Upper lobe of left lung (tissue), 6 donors: ENCODE results near the gene PRKCA. TPM values are rescaled to one million over a fixed set of nuclear protein-coding genes. Genes with fewer than 3 reads are reported as not detected.
"Not testable (repeated sequence)": the region's sequence is repeated elsewhere in the genome, so short reads cannot be mapped to it uniquely, and the experiment has no call there.

Experiments
- ATAC-seq, 2 donors: fragments of 200-7000 bp; cut with Tn5 transposase; one replicate each; pipeline ENCODE4 v1.9.1; 2022; ENCODE audit warnings: mild to moderate bottlenecking in 2 of 2, moderate library complexity in 2 of 2; ENCODE audit not compliant: low FRiP score in 2 of 2
- DNase-seq, 2 donors: peaks; one replicate each; pipeline ENCODE4 v3.0.0-alpha.2; 2019 to 2020
- H3K27ac ChIP-seq, 4 donors: fragments of 200-600 bp; sonication (generic); one replicate each; pipeline ENCODE4 v1.5.1; 2016 to 2019
- H3K27me3 ChIP-seq, 4 donors: fragments of 200-600 bp; sonication (generic); one replicate each; pipeline ENCODE4 v1.5.1; 2017 to 2019
- H3K36me3 ChIP-seq, 4 donors: fragments of 200-600 bp; sonication (generic); one replicate each; pipeline ENCODE4 v1.5.1; 2016 to 2019
- H3K4me1 ChIP-seq, 4 donors: fragments of 200-600 bp; sonication (generic); one replicate each; pipeline ENCODE4 v1.5.1; 2018 to 2019
- H3K4me3 ChIP-seq, 4 donors: fragments of 200-600 bp; sonication (generic); one replicate each; pipeline ENCODE4 v1.5.1; 2017 to 2019; ENCODE audit warnings: mild to moderate bottlenecking in 2 of 4, moderate library complexity in 1 of 4
- H3K9me3 ChIP-seq, 4 donors: fragments of 200-600 bp; sonication (generic); one replicate each; pipeline ENCODE4 v1.5.1; 2018 to 2019
- CTCF ChIP-seq, 6 experiments: fragments of 450-650 bp in 4 of 6; fragments of 200-600 bp in 2 of 6; sonication (generic) in 2 of 6; IDR thresholded peaks; one replicate each; pipeline ENCODE4 v1.5.1; 2016 to 2019; ENCODE audit warnings: antibody characterized with exemption in 6 of 6
- EP300 ChIP-seq, 4 donors: sonication (generic); formaldehyde crosslinking; IDR thresholded peaks; one replicate each; pipeline ENCODE4 v1.5.1; 2017; ENCODE audit warnings: antibody characterized with exemption in 4 of 4, control low read depth in 2 of 4
- POLR2A ChIP-seq, 4 donors: fragments of 450-650 bp; IDR thresholded peaks; one replicate each; pipeline ENCODE4 v1.5.1; 2016 to 2017; ENCODE audit warnings: antibody characterized with exemption in 4 of 4, mild to moderate bottlenecking in 2 of 4
- POLR2AphosphoS5 ChIP-seq, 2 donors: sonication (generic); formaldehyde crosslinking; IDR thresholded peaks; one replicate each; pipeline ENCODE4 v1.5.1; 2017; ENCODE audit warnings: antibody characterized with exemption in 2 of 2
- whole genome bisulfite sequencing, 2 donors: methylation state at CpG; one replicate each; pipeline ENCODE4 v1.1.5; 2017 to 2018; 5-methylcytosine and 5-hydroxymethylcytosine counted together
- total RNA-seq, 6 donors: library from RNA; depleted of rRNA in 4 of 6; stranded (reverse); fragments of >200 nt in 4 of 6; gene quantifications; one replicate each; pipeline versions ENCODE4 v1.1.0 to v1.2.1, GENCODE V29; 2016 to 2021
- donor health status: DM: no; HTN: no; CAD: no; lungs with moderate emphysema.
- donor health status: DM: no; HTN: yes; CAD: no; lungs with severe emphysema.

PRKCA gene
- total RNA-seq, 6 donors from 2014 or later = 10.9 to 29.3 (median 18.0) TPM

GRCh38 chr17:66611397-66611796 is 309.0 kb downstream of the PRKCA start:
- DNase-seq (no peak), ATAC-seq (no peak)
- peaks cover 0 to 7% (median 2%) of the 10 kb centered on the region in 4 donors for H3K9me3 ChIP-seq
- no peaks in the 10 kb centered on the region for H3K27me3 ChIP-seq
- no peaks in the 10 kb centered on the region for H3K4me1 ChIP-seq
- H3K36me3 ChIP-seq = no peaks in the 10 kb centered on the region
- H3K4me3 ChIP-seq = no peak overlapping the region
- no peak for TF ChIP-seq EP300 (IDR thresholded peaks at IDR 0.05)
- TF ChIP-seq POLR2AphosphoS5 (IDR thresholded peaks at IDR 0.05) = no peak
- TF ChIP-seq CTCF (IDR thresholded peaks at IDR 0.05) = no peak
- no peak for TF ChIP-seq POLR2A (IDR thresholded peaks at IDR 0.05)
- H3K27ac ChIP-seq = no peak overlapping the region

GRCh38 chr17:66612993-66613392 is 310.6 kb downstream of the PRKCA start:
- DNase-seq (no peak), ATAC-seq (no peak)
- no peaks in the 10 kb centered on the region for H3K4me1 ChIP-seq
- H3K36me3 ChIP-seq = no peaks in the 10 kb centered on the region
- H3K4me3 ChIP-seq = no peak overlapping the region
- 75 to 82% methylated on average over 4 of the region's 4 CpGs for WGBS, 2 donors
- no peaks in the 10 kb centered on the region for H3K27me3 ChIP-seq
- peaks cover 0 to 7% (median 2%) of the 10 kb centered on the region in 4 donors for H3K9me3 ChIP-seq
- no peak overlapping the region for H3K27ac ChIP-seq
- TF ChIP-seq POLR2AphosphoS5 (IDR thresholded peaks at IDR 0.05) = no peak
- TF ChIP-seq EP300 (IDR thresholded peaks at IDR 0.05) = no peak
- no peak for TF ChIP-seq CTCF (IDR thresholded peaks at IDR 0.05)
- TF ChIP-seq POLR2A (IDR thresholded peaks at IDR 0.05) = no peak

- 45 to 50% methylated on average over 4 of the region's 4 CpGs for WGBS, 2 donors
- peaks cover 0 to 7% (median 2%) of the 10 kb centered on the region in 4 donors for H3K9me3 ChIP-seq
- no peak for ATAC-seq
- DNase-seq = no peak
- H3K4me1 ChIP-seq = no peaks in the 10 kb centered on the region
- TF ChIP-seq EP300 (IDR thresholded peaks at IDR 0.05) (no peak), POLR2AphosphoS5 (IDR thresholded peaks at IDR 0.05) (no peak), POLR2A (IDR thresholded peaks at IDR 0.05) (no peak), CTCF (IDR thresholded peaks at IDR 0.05) (no peak)
- no peaks in the 10 kb centered on the region for H3K27me3 ChIP-seq
- no peak overlapping the region for H3K4me3 ChIP-seq
- no peaks in the 10 kb centered on the region for H3K36me3 ChIP-seq
- no peak overlapping the region for H3K27ac ChIP-seq
These were observed 312.1 kb downstream of the PRKCA start for GRCh38 chr17:66614469-66614868.

GRCh38 chr17:66619206-66619605 is 316.8 kb downstream of the PRKCA start:
- ATAC-seq (no peak), DNase-seq (no peak)
- Histone ChIP-seq H3K4me1 (no peaks in the 10 kb centered on the region), H3K27me3 (no peaks in the 10 kb centered on the region), H3K36me3 (no peaks in the 10 kb centered on the region), H3K4me3 (no peak overlapping the region), H3K9me3 (no peaks in the 10 kb centered on the region), H3K27ac (no peak overlapping the region)
- TF ChIP-seq POLR2A (IDR thresholded peaks at IDR 0.05) (no peak), POLR2AphosphoS5 (IDR thresholded peaks at IDR 0.05) (no peak), CTCF (IDR thresholded peaks at IDR 0.05) (no peak), EP300 (IDR thresholded peaks at IDR 0.05) (no peak)
- WGBS, 2 donors = 71 to 79% methylated on average over 6 of the region's 6 CpGs

GRCh38 chr17:66620528-66620927 is 318.1 kb downstream of the PRKCA start:
- no peaks in the 10 kb centered on the region for H3K9me3 ChIP-seq
- DNase-seq = no peak
- TF ChIP-seq POLR2A (IDR thresholded peaks at IDR 0.05) = no peak
- no peak for TF ChIP-seq POLR2AphosphoS5 (IDR thresholded peaks at IDR 0.05)
- TF ChIP-seq EP300 (IDR thresholded peaks at IDR 0.05) = no peak
- TF ChIP-seq CTCF (IDR thresholded peaks at IDR 0.05) = no peak
- H3K36me3 ChIP-seq = no peaks in the 10 kb centered on the region
- no peak overlapping the region for H3K4me3 ChIP-seq
- no peak overlapping the region for H3K27ac ChIP-seq
- ATAC-seq = no peak
- H3K27me3 ChIP-seq = no peaks in the 10 kb centered on the region
- 86 to 89% methylated on average over 2 of the region's 2 CpGs for WGBS, 2 donors
- no peaks in the 10 kb centered on the region for H3K4me1 ChIP-seq

- DNase-seq, H3K9me3 ChIP-seq, ATAC-seq: not testable (repeated sequence)
These were observed 322.2 kb downstream of the PRKCA start for GRCh38 chr17:66624630-66625029.

More at GRCh38 chr17:66624630-66625029, 322.2 kb downstream of the PRKCA start:
- not testable (repeated sequence) for H3K27me3 ChIP-seq, H3K27ac ChIP-seq, H3K4me3 ChIP-seq, H3K4me1 ChIP-seq, H3K36me3 ChIP-seq
- WGBS, 2 donors = 82 to 98% methylated on average over 2 of the region's 2 CpGs
